ENCODE results near the gene C3orf22. TPM values are rescaled to one million over a fixed set of nuclear protein-coding genes. Genes with fewer than 3 reads are reported as not detected.

The C3orf22 gene
- total RNA-seq, 2 experiments from 2014 or later: not detected

GRCh38 chr3:126543457-126544061, 15.2 kb downstream of the C3orf22 start:
- ChIA-PET CTCF (no interaction called here), POLR2A (no interaction called here)
- Mint-ChIP-seq H3K9me3 (no peaks in the 10 kb centered on the region), H3K4me1 (ENCODE audit: low read depth) (no peaks in the 10 kb centered on the region), H3K4me3 (no peak overlapping the region), H3K36me3 (ENCODE audit: low read depth) (no peaks in the 10 kb centered on the region), H3K27ac (no peak overlapping the region), H3K27me3 (no peaks in the 10 kb centered on the region)
- Histone ChIP-seq H3K27me3 (ENCODE audit: control insufficient read depth in 1 of 2, insufficient read depth in 2 of 2, low read length in 2 of 2) (no peaks in the 10 kb centered on the region), H3K4me3 (ENCODE audit: low read length) (no peak overlapping the region), H3K9me3 (ENCODE audit: control insufficient read depth in 1 of 2, insufficient read depth in 1 of 2, low read length in 2 of 2) (peaks cover 0 to 8% of the 10 kb centered on the region in 2 experiments), H3K36me3 (ENCODE audit: insufficient read depth, low read length) (no peaks in the 10 kb centered on the region), H3K4me1 (ENCODE audit: insufficient read depth, low read length) (no peaks in the 10 kb centered on the region), H3K27ac (ENCODE audit: low read depth in 1 of 2, low read length in 2 of 2) (no peak overlapping the region)
- TF ChIP-seq CTCF (IDR thresholded peaks at IDR 0.05): no peak
- ATAC-seq (ENCODE audit: poor library complexity) (no peak), DNase-seq (peak in 1 of 14 experiments; percentile 14)
- intact Hi-C loops (cut with DNase I, micrococcal nuclease): no loop called here

- Mint-ChIP-seq H3K9me3 (no peaks in the 10 kb centered on the region), H3K4me3 (no peak overlapping the region), H3K27me3 (no peaks in the 10 kb centered on the region), H3K27ac (no peak overlapping the region), H3K36me3 (ENCODE audit: low read depth) (no peaks in the 10 kb centered on the region), H3K4me1 (ENCODE audit: low read depth) (no peaks in the 10 kb centered on the region)
- no peak for TF ChIP-seq CTCF (IDR thresholded peaks at IDR 0.05)
- intact Hi-C loops (cut with DNase I, micrococcal nuclease): no loop called here
- Histone ChIP-seq H3K4me1 (ENCODE audit: insufficient read depth, low read length) (no peaks in the 10 kb centered on the region), H3K27ac (ENCODE audit: low read depth in 1 of 2, low read length in 2 of 2) (no peak overlapping the region), H3K4me3 (ENCODE audit: low read length) (no peak overlapping the region), H3K27me3 (ENCODE audit: control insufficient read depth in 1 of 2, insufficient read depth in 2 of 2, low read length in 2 of 2) (no peaks in the 10 kb centered on the region), H3K9me3 (ENCODE audit: control insufficient read depth in 1 of 2, insufficient read depth in 1 of 2, low read length in 2 of 2) (peaks cover 0 to 8% of the 10 kb centered on the region in 2 experiments), H3K36me3 (ENCODE audit: insufficient read depth, low read length) (no peaks in the 10 kb centered on the region)
- ChIA-PET POLR2A (no interaction called here), CTCF (no interaction called here)
- DNase-seq: peak in 1 of 14 experiments; percentile 25
- no peak for ATAC-seq (ENCODE audit: poor library complexity)
Measured at GRCh38 chr3:126542340-126543241, 16.1 kb downstream of the C3orf22 start.

GRCh38 chr3:126541628-126542339, 16.9 kb downstream of the C3orf22 start:
- H3K9me3 Mint-ChIP-seq: no peaks in the 10 kb centered on the region
- no peak overlapping the region for H3K4me3 Mint-ChIP-seq
- Histone ChIP-seq H3K27me3 (ENCODE audit: control insufficient read depth in 1 of 2, insufficient read depth in 2 of 2, low read length in 2 of 2) (no peaks in the 10 kb centered on the region), H3K27ac (ENCODE audit: low read depth in 1 of 2, low read length in 2 of 2) (no peak overlapping the region), H3K36me3 (ENCODE audit: insufficient read depth, low read length) (no peaks in the 10 kb centered on the region), H3K4me1 (ENCODE audit: insufficient read depth, low read length) (no peaks in the 10 kb centered on the region), H3K9me3 (ENCODE audit: control insufficient read depth in 1 of 2, insufficient read depth in 1 of 2, low read length in 2 of 2) (peaks cover 0 to 8% of the 10 kb centered on the region in 2 experiments), H3K4me3 (ENCODE audit: low read length) (no peak overlapping the region)
- ATAC-seq (ENCODE audit: poor library complexity) (no peak), DNase-seq (no peak)
- no peaks in the 10 kb centered on the region for H3K4me1 Mint-ChIP-seq (ENCODE audit: low read depth)
- intact Hi-C loops (cut with DNase I, micrococcal nuclease): no loop called here
- POLR2A ChIA-PET: no interaction called here
- no peak for TF ChIP-seq CTCF (IDR thresholded peaks at IDR 0.05)
- H3K27me3 Mint-ChIP-seq: no peaks in the 10 kb centered on the region
- H3K27ac Mint-ChIP-seq: no peak overlapping the region
- CTCF ChIA-PET: no interaction called here
- H3K36me3 Mint-ChIP-seq (ENCODE audit: low read depth): no peaks in the 10 kb centered on the region

Data from CD4-positive, alpha-beta T cell (primary cell).